Endometrial microvascular endothelial cells (primary cell): ENCODE results near the gene METRN. TPM values are rescaled to one million over a fixed set of nuclear protein-coding genes. Genes with fewer than 3 reads are reported as not detected.

Experiments used
- in situ Hi-C: cut with HindIII; loops from 2 replicates; pipeline ENCODE4 v1.10.0; 2017; ENCODE audit warnings: low sequenced_read_pairs, low pct_unique_long_range_greater_than_20kb; ENCODE audit errors: inconsistent ontology term
- total RNA-seq: library from RNA; depleted of rRNA; stranded (reverse); fragments of >200 nt; gene quantifications from one replicate; pipeline ENCODE4 v1.2.3, GENCODE V29; 2015; ENCODE audit errors: inconsistent ontology term

Gene METRN
- total RNA-seq, 1 donor from 2014 or later: 17.2 TPM

DNA sequence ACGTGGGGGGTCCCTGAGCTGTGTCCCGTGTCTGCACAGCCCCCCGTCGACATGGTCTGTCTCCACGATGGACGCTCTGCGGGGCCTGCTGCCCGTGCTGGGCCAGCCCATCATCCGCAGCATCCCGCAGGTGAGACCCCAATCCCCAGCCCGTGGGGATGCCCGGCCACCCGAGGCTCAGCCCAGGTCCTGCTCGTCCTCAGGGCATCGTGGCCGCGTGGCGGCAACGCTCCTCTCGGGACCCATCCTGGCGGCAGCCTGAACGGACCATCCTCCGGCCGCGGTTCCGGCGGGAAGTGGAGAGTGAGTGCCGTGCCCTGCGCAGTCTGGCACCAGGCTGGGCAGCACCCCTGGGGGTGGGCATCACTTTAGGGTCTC, 50.6 kb downstream of the METRN start:
- in situ Hi-C loops: no loop called here

DNA sequence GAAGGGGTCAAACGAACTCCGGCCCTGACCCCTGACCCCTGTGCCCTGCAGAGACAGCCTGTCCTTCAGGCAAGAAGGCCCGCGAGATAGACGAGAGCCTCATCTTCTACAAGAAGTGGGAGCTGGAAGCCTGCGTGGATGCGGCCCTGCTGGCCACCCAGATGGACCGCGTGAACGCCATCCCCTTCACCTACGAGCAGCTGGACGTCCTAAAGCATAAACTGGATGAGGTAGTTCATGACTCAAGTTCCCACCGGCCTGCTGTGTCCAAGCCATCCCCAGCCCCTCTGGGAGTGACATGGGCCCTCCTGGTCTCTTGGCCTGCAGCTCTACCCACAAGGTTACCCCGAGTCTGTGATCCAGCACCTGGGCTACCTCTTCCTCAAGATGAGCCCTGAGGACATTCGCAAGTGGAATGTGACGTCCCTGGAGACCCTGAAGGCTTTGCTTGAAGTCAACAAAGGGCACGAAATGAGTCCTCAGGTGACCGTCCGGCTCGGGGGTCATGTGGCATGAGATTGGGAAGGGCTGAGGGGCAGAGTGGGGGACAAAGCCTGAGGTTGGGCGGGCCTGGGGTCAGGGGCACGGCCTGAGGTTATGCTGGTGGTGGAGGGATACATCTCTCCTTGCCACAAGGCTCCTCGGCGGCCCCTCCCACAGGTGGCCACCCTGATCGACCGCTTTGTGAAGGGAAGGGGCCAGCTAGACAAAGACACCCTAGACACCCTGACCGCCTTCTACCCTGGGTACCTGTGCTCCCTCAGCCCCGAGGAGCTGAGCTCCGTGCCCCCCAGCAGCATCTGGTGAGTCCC, 51.3 kb downstream of the METRN start:
- in situ Hi-C loops: no loop called here

GRCh38 chr16:766820-767640, 52.1 kb downstream of the METRN start:
- in situ Hi-C loops: no loop called here

DNA sequence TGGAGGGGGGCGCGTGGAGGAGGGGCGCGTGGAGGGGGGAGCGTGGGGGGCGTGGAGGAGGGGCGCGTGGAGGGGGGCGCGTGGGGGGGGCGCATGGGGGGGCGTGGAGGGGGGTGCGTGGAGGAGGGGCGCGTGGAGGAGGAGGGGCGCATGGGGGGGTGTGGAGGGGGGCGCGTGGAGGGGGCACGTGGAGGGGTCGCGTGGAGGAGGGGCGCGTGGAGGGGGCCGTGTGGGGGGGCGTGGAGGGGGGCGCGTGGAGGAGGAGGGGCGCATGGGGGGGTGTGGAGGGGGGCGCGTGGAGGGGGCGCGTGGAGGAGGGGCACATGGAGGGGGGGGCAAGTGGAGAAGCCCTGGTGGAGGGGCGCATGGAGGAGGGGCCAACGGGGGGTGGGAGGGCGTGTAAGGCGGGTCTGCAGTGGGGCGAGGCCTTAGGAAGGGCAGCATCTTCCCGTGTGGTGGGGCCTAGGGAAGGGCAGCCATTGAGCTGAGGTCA, 52.9 kb downstream of the METRN start:
- in situ Hi-C loops: no loop called here

GRCh38 chr16:768428-768827, 53.5 kb downstream of the METRN start:
- in situ Hi-C loops: no loop called here

Other genes with a start within 250 kb of the METRN start
- 60.2 TPM for gene CAPN15, start 187.4 kb upstream of the METRN start, total RNA-seq
- gene PRR35, start 154.7 kb upstream of the METRN start, total RNA-seq: not detected
- not detected for gene NHLRC4, start 148.1 kb upstream of the METRN start, total RNA-seq
- gene PIGQ, start 145.2 kb upstream of the METRN start, total RNA-seq: 29.1 TPM
- 9.9 TPM for gene RAB40C, start 125.1 kb upstream of the METRN start, total RNA-seq
- not detected for gene WFIKKN1, start 84.1 kb upstream of the METRN start, total RNA-seq
- gene METTL26, start 78.8 kb upstream of the METRN start, total RNA-seq: 119 TPM
- 23.4 TPM for gene MCRIP2, start 73.3 kb upstream of the METRN start, total RNA-seq
- gene WDR90, start 65.8 kb upstream of the METRN start, total RNA-seq: 39.7 TPM
- gene RHOT2, start 47.0 kb upstream of the METRN start, total RNA-seq: 41.3 TPM
- gene RHBDL1, start 39.4 kb upstream of the METRN start, total RNA-seq: 2.1 TPM
- gene STUB1, start 34.7 kb upstream of the METRN start, total RNA-seq: 229 TPM
- gene JMJD8, start 30.8 kb upstream of the METRN start, total RNA-seq: 68.2 TPM
- 6.3 TPM for gene WDR24, start 24.7 kb upstream of the METRN start, total RNA-seq
- gene FBXL16, start 9.3 kb upstream of the METRN start, total RNA-seq: not detected
- 14.0 TPM for gene ANTKMT, start 6.0 kb downstream of the METRN start, total RNA-seq
- gene CCDC78, start 11.3 kb downstream of the METRN start, total RNA-seq: not detected
- gene HAGHL, start 12.0 kb downstream of the METRN start, total RNA-seq: not detected
- gene CIAO3, start 25.9 kb downstream of the METRN start, total RNA-seq: 34.5 TPM
- not detected for gene MSLN, start 45.6 kb downstream of the METRN start, total RNA-seq
- 77.6 TPM for gene RPUSD1, start 73.3 kb downstream of the METRN start, total RNA-seq
- 33.9 TPM for gene CHTF18, start 73.5 kb downstream of the METRN start, total RNA-seq
- not detected for gene GNG13, start 85.6 kb downstream of the METRN start, total RNA-seq